Brain microvascular endothelial cell (primary cell): ENCODE results near the gene AQP7.

Source experiments
- DNase-seq: peaks from one replicate; pipeline ENCODE4 v3.0.0-alpha.2; 2020
- H3K27ac ChIP-seq: fragments of 250-450 bp; sonication (Bioruptor Pico); 2 replicates; pipeline ENCODE4 v1.5.1; 2020; ENCODE audit warnings: mild to moderate bottlenecking, moderate library complexity
- H3K27me3 ChIP-seq: fragments of 250-450 bp; sonication (Bioruptor Pico); replicated peaks from 2 replicates; pipeline ENCODE4 v1.5.1; 2020; ENCODE audit warnings: mild to moderate bottlenecking
- H3K36me3 ChIP-seq: fragments of 250-450 bp; sonication (Bioruptor Pico); replicated peaks from 2 replicates; pipeline ENCODE4 v1.5.1; 2020; ENCODE audit warnings: mild to moderate bottlenecking
- H3K4me3 ChIP-seq: 2 replicates; pipeline ENCODE4 v1.5.1; 2011; ENCODE audit warnings: low read depth, mild to moderate bottlenecking, control low read depth, low read length, moderate library complexity
- in situ Hi-C: cut with HindIII; loops from 2 replicates; pipeline ENCODE4 v1.10.0; 2017; ENCODE audit warnings: low sequenced_read_pairs, low pct_ligation_motif_present
- TF ChIP-seq, protein P1 (sequence below): IDR thresholded peaks from 2 replicates; pipeline ENCODE4 v1.5.1; 2011; ENCODE audit warnings: low read depth, mild to moderate bottlenecking, moderate library complexity, low read length, control low read depth, inconsistent platforms; ENCODE audit errors: missing control alignments

The AQP7 gene

GRCh38 chr9:33380390-33381094, 21.8 kb downstream of the AQP7 start:
- TF ChIP-seq, protein P1, sequence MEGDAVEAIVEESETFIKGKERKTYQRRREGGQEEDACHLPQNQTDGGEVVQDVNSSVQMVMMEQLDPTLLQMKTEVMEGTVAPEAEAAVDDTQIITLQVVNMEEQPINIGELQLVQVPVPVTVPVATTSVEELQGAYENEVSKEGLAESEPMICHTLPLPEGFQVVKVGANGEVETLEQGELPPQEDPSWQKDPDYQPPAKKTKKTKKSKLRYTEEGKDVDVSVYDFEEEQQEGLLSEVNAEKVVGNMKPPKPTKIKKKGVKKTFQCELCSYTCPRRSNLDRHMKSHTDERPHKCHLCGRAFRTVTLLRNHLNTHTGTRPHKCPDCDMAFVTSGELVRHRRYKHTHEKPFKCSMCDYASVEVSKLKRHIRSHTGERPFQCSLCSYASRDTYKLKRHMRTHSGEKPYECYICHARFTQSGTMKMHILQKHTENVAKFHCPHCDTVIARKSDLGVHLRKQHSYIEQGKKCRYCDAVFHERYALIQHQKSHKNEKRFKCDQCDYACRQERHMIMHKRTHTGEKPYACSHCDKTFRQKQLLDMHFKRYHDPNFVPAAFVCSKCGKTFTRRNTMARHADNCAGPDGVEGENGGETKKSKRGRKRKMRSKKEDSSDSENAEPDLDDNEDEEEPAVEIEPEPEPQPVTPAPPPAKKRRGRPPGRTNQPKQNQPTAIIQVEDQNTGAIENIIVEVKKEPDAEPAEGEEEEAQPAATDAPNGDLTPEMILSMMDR = peak; percentile 8

GRCh38 chr9:33379666-33380389, 22.5 kb downstream of the AQP7 start:
- Histone ChIP-seq H3K27me3 (no peaks in the 10 kb centered on the region), H3K27ac (no peak overlapping the region), H3K4me3 (no peak overlapping the region), H3K36me3 (no peaks in the 10 kb centered on the region)
- in situ Hi-C loops = no loop called here
- TF ChIP-seq, protein P1 = no peak
- DNase-seq = no peak

More at GRCh38 chr9:33380390-33381094, 21.8 kb downstream of the AQP7 start:
- Histone ChIP-seq H3K4me3 (no peak overlapping the region), H3K36me3 (no peaks in the 10 kb centered on the region), H3K27ac (no peak overlapping the region), H3K27me3 (no peaks in the 10 kb centered on the region)
- in situ Hi-C loops = no loop called here
- no peak for DNase-seq

- Histone ChIP-seq H3K4me3 (no peak overlapping the region), H3K36me3 (no peaks in the 10 kb centered on the region), H3K27ac (no peak overlapping the region), H3K27me3 (no peaks in the 10 kb centered on the region)
- TF ChIP-seq, protein P1 = no peak
- no peak for DNase-seq
- in situ Hi-C loops = no loop called here
These were observed 24.1 kb downstream of the AQP7 start for GRCh38 chr9:33378121-33378795.

DNA sequence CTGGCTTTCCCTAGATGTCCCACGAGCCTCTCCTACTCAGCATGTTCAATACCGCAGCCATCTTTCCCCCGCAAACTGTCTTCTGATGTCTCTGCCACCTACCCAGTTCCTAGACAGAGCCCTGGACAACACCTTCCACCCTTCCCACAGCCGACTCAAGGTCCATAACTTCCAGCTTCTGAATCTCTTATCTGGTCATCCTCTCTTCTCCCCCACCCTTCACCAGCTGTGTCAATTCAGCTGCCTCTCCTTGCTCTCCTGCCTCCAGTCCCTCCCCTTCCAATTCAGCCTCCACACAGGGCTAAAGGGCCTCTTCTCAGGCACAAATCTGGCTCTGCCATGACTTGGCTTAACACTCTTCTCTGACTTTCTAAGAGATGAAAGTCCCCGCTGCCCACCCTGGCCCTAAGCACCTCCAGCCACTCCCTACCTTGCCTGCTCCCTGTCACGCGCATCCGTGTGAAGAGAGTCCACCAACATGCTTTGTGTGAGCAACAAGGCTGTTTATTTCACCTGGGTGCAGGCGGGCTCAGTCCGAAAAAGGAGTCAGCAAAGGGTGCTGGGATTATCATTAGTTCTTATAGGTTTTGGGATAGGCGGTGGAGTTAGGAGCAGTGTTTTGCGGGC, 25.2 kb downstream of the AQP7 start:
- TF ChIP-seq, protein P1 = no peak
- in situ Hi-C loops = no loop called here
- H3K27ac ChIP-seq = no peak overlapping the region
- H3K4me3 ChIP-seq = no peak overlapping the region
- H3K27me3 ChIP-seq = no peaks in the 10 kb centered on the region
- no peak for DNase-seq
- H3K36me3 ChIP-seq = no peaks in the 10 kb centered on the region

DNA sequence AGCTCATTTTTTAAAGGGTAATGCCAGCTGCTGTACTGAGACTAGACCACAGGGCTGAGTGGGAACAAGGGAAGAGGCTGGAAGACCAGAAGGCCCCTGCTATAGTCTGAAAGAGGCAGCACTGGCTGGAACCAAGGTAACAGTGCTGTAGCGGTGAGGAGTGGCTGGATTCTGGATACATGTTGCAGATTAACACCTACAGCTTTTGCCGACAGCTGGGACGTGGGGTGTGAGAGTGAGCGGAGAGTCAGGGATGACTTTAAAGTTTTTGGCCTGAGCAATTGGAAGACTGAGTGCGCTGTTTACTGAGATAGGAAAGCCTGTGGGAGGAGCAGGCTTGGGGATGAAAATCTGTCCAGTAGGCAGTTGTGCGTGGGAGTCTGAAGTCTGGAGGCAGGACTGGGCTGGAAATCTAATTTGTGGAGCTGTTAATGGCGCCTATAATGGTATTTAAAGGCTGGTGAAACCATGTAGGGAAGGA, 26.5 kb downstream of the AQP7 start:
- Histone ChIP-seq H3K27me3 (no peaks in the 10 kb centered on the region), H3K36me3 (peaks cover 7% of the 10 kb centered on the region), H3K27ac (no peak overlapping the region), H3K4me3 (no peak overlapping the region)
- in situ Hi-C loops = no loop called here
- TF ChIP-seq, protein P1 = no peak
- DNase-seq = no peak
